HG03469 (cell line): ENCODE measurements around the gene DNAAF8.

ENCODE experiments used
- ATAC-seq: cut with Tn5 transposase; IDR thresholded peaks from one replicate; pipeline ENCODE4 v1.9.1; 2021; ENCODE audit warnings: mild to moderate bottlenecking, moderate library complexity, moderate number of reproducible peaks; ENCODE audit not compliant: unreplicated experiment

Gene DNAAF8

DNA sequence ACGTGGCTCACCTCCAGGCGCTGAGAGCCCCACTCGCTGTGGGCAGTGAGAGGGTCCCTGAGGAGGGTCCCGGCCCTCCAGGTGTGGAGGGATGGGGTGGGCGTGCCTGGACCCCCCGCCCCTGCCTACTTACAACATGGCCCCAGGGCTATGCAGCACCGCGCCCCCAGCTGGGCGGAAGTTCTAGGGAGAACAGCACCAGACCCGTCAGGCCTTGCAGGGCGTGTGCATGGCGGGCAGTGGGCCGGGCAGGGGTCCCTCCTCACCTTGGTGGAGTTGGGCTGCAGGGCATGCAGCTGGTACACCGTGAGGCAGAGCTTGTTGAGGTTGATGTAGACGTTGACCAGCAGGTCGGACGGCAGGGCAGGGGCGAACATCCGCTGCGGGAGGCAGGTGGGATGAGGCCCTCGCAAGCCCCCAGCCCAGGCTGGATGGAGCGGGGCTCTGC, 63.5 kb downstream of the DNAAF8 start:
- ATAC-seq: no peak

DNA sequence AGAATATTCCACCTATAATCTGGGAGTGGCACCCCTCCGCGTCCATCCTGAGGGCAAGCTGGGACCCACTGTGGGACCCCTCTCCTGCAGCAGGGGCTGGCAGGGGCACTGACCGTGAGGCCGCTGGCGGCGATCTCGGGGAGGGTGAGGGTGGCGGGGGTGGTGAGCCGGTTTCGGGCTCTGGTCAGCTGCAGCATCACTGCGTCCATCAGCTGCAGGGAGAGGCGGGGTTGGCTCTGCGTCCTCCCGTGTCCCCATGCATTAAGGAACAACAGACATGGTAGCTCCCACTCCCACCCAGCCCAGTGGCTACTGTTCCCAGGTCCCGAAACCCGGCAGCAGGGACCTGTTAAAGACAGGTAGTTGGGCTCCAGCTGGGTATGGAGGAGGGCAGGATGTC, 64.1 kb downstream of the DNAAF8 start:
- ATAC-seq: no peak
